NT2/D1 (cell line): ENCODE measurements around the gene NATD1.

Experiments used
- SUZ12 ChIP-seq: IDR thresholded peaks from 2 replicates; pipeline ENCODE4 v1.6.1; 2011; ENCODE audit not compliant: insufficient read length, insufficient read depth; ENCODE audit errors: extremely low read depth
- YY1 ChIP-seq: IDR thresholded peaks from 2 replicates; pipeline ENCODE4 v1.6.1; 2011; ENCODE audit not compliant: insufficient read length, insufficient read depth
- ZNF274 ChIP-seq: IDR thresholded peaks from 2 replicates; pipeline ENCODE4 v1.6.1; 2011; ENCODE audit warnings: mild to moderate bottlenecking, low read depth, low read length

- TF ChIP-seq ZNF274 (no peak), SUZ12 (no peak), YY1 (no peak)
These were observed 36.8 kb upstream of the NATD1 start for GRCh38 chr17:21289902-21290571.
